M059J (cell line): Measurements from ENCODE around the gene SYNE3. TPM values are rescaled to one million over a fixed set of nuclear protein-coding genes. Genes with fewer than 3 reads are reported as not detected.

Experiments used
- DNase-seq: peaks from one replicate; pipeline ENCODE4 v3.0.0-alpha.2; 2012; ENCODE audit warnings: low read depth
- total RNA-seq: library from RNA; depleted of rRNA; stranded (reverse); fragments of >200 nt; shearing (Covaris generic); gene quantifications from 2 replicates; pipeline ENCODE4 v1.2.3, GENCODE V29; 2014

The SYNE3 gene
- total RNA-seq, 1 experiment from 2014 or later, result 2.8 TPM

DNA sequence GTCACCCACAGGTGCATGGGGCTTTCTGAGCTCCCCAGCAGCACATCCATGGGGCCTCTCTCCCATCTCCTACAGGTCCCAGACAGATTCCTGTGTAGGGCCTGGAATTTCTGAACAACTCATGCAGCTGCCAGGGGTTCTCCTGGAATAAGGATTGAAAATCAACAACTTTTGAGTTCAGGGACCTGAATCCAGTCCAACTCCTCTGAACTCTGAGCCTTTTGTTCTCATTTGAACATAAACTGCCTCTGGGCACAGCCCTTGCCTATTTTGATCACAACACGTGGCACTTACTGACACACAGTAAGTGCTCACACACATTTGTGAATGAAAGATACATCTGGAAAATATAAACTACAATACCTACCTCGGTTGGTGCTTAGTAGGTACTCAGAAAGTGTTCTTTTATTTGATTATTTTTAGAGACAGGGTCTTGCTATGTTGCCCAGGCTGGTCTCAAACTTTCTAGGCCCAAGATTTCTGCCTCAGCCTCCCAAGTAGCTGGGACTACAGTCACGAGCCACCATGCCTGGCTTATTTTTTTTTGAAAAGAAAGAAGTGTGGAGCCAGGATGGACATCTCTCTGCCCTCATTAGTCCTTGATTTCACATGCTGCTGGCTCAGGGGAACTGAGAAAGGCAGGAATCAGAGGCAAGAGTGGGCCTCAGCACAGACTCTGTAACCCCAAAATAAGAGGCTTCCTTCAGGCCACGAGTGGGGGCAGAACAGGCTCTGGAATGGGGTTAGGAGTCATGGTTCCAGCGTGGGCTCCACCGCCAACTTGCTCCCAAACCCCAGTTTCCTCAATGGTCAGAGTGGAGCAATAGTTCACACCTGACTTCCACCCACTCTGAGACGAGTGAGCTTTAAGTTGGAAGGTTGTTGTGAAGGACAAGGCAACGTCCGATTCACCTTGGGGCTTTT lies 27.0 kb downstream of the SYNE3 start:
- DNase-seq, result peak; percentile 3

DNA sequence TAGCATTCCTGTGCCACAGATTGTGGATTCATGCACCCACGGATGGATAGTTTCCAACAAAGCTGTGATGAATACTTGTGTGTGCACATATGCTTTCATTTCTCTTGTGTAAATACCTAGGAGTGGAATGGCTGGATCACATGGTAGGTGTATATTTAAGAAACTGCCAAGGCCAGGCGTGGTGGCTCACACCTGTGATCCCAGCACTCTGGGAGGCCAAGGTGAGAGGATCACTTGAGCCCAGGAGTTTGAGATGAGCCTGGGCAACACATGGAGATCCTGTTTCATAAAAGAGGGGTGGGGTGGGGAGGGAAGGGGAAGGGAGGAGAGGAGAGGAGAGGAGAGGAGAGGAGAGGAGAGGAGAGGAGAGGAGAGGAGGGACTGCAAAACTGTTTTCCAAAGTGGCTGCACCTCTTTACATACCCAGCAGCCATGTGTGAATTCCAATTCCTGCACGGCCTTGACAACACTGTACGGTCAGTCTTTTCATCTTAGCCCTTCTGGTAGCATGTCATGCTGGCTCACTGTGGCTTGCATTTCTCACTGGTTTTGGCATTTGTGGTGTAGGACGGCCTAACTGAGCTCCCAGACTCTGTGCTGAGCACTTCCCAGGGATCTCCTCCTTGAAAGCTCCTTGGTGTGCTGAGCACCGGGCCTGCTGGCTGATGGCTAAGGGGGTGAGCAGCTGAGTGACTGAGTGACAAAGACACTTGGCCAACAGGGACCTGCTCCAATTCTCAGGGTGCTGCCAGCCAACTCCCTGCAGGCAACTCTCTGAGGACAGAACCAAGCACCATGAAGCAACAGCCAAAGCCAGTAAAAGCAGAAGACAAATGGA lies 27.9 kb downstream of the SYNE3 start:
- no peak for DNase-seq

- no peak for DNase-seq
These were observed 28.8 kb downstream of the SYNE3 start for GRCh38 chr14:95487669-95488084.

DNA sequence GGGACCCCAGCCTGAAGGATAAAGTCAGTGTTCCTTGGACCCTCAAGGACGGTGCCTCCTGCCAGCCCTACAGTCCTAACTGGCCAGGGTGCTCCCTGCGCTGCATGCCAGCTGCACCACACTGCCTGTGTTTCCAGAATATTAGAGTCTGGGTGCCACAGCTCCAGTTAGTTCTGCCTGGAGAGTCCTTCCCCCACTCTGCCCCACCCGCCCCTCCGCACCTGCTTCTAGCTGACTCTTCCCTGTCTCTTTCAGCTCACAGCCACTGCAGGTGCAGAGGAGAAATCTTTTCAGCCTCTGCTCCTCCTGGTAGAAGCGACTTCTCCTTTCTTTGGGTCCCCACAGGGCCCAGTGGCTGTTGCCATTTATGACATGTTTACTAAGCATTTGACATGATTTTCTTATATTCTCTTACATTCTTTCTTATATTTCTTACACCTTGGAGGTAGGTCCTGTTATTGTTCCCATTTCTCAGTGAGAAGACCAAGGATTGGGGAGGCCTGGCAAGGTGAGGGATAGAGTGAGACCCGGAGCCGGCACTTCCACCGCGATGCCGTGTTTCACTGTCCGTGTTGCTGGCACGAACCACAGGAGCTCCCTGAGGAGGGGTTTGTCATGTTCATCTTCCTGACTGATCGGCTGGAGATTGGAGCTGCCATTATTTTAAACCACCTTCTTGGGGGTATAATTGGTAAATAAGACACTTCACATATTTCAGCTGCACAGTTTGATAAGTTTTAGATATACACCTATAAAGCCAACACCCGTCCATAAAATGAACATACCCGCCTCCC lies 29.4 kb downstream of the SYNE3 start:
- DNase-seq, result no peak

DNA sequence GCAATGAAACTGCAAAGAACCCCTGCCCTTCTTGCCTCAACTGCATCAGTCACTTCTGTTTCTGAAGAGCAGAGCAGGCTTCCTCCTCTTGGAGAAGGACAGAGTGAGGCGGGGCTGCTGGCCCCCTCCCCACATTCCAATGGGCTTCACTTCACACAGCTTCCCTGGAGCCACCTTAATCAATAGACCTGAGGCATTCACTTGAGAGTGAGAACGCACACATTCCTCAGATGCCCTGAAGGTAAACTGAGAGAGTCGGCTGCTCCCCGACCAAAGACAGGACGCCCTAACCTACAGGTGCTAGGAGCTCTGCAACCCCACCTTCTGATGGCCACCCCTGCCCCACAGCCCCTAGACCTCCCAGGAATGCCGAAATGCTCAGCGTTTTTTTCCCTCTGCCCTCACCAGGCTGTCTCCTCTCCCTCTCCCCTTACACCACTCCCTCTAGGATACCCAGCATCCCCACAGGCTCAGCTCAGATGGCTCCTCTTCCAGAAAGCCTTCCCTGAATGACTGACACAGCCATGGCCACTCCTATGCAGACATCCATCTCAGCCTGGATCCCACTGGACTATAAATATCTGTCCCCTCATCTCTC lies 31.1 kb downstream of the SYNE3 start:
- no peak for DNase-seq

DNA sequence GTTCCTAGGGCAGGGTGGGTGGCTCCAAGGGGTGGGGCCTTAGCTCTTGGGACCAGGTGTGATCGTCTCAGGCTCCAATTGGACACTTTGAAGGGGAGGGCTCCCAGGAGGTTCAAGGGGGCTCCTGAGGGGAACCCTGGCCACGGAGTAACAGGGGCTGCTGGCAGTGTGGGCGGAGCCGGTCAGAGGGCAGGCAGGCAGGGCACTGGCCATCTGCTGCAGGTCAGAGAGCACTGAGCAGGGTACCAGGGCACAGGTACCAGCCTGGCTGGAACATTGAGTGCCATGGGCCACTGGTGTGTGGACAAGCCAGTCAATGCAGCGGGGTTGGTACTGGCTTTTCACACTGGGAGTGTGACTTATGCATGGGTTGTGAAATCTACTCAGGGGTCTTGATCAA lies 32.2 kb downstream of the SYNE3 start:
- no peak for DNase-seq

GRCh38 chr14:95483309-95484165 lies 32.9 kb downstream of the SYNE3 start:
- DNase-seq, result peak; percentile 82

GRCh38 chr14:95482627-95483308 lies 33.7 kb downstream of the SYNE3 start:
- no peak for DNase-seq

- no peak for DNase-seq
These were observed 34.9 kb downstream of the SYNE3 start for GRCh38 chr14:95481391-95482022.

GRCh38 chr14:95480887-95481226 lies 35.6 kb downstream of the SYNE3 start:
- DNase-seq, result no peak

DNA sequence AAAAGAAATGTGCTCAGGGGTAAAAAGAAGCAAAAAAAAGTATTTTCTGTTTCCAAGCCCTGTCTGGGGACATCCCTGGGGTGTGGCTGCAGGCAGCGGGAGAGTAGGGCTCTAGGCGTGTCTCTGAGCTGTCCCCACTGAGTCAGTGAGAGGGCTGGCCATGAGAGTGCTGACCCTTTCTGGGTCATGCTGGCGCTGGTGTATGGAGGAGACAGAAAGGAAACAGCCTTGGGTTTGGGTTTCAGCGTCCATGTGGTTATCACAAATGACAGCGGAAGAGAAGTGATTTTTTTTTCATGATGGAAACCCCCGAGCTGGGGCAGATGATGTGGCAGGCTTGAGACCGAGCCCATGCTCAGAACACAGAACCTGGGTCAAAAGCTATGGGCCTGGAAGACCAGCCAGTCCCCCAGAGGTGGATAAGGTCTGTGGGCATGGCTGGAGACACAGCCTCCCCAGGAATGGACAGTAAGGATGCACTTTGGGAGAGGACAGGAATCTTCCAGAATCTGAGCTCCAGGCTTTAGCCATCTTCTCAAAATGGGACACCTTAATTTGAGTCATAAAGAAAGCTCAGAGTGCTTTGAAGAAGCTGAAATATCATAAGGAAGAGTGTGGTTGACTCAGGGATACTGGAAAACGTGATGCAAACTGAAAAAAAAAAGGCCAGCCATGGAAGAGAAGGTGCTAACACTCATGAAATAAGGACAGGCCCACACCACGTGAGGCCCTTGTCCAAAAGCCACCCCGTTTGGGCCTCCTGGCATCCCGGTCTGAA lies 36.2 kb downstream of the SYNE3 start:
- DNase-seq, result no peak

GRCh38 chr14:95479494-95479893 lies 37.0 kb downstream of the SYNE3 start:
- no peak for DNase-seq

GRCh38 chr14:95478818-95479217 lies 37.6 kb downstream of the SYNE3 start:
- no peak for DNase-seq

DNA sequence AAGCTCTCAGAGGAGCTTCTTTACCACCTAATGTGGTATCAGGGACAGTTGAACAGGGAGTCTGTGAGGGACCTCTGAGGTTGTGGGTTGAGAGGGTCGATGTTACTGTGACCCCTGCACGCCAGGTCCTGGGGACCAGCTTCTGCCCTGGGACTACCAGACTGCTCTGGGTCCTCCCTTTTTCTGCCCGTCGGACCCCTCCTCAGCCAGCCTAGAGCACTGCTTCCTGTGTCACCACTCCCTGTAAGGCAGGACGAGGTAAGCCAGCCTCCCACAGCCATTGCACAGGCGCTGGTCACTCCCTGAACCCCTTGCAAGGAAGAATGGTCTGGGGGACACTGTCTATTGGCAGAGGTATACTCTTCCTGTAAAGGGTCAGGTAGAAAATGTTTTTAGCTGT lies 38.1 kb downstream of the SYNE3 start:
- no peak for DNase-seq

GRCh38 chr14:95477411-95478269 lies 38.8 kb downstream of the SYNE3 start:
- DNase-seq, result no peak

- no peak for DNase-seq
These were observed 39.7 kb downstream of the SYNE3 start for GRCh38 chr14:95476747-95477146.

DNA sequence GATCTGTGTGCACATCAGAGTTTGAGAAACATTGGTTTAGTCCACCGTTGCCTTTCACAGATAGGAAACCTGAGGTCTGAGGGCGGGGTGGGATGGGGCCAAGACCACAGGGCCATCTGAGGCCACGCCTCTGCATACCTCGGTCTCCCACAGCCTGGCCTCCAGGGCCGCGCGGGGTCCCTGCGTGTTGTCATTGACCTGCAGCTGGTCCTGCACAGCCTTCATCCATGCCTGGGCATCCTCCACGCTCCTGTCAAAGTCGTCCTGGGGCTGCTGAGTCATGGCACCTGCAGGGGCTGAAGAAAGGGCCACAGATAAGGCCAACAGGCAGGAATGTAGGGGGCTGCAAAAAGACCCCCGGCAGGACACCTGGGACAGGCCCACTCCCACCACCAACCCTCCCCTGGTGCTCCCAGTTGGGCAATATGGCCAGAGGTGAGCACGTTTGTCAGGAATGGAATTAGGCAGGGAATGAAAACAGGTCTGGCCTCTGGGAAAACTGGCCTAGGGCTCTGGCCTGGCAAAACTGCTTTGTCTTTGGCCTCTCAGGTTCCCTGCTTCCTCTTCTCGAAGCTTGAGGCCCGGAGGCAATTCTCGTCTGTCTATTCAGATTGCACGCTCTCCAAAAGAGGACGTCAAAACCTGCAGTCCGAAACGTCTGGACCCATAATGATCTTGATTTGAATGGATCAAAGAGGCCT lies 40.8 kb downstream of the SYNE3 start:
- DNase-seq, result no peak
